Epithelial cell of esophagus (primary cell): ENCODE data around the gene PGM2.
A peak's percentile ranks its signal among the peaks of the same experiment; 100 is the strongest.

Source experiments
- DNase-seq: peaks from one replicate; pipeline ENCODE4 v3.0.0; 2010; ENCODE audit warnings: low read depth
- H3K4me3 ChIP-seq: 2 replicates; pipeline ENCODE4 v1.5.1; 2011; ENCODE audit warnings: mild to moderate bottlenecking, low read length, control low read depth
- TF ChIP-seq, protein P1 (sequence below): IDR thresholded peaks from 2 replicates; pipeline ENCODE4 v1.5.1; 2011; ENCODE audit warnings: low read depth, mild to moderate bottlenecking, low read length, control low read depth, inconsistent platforms; ENCODE audit not compliant: insufficient read depth; ENCODE audit errors: missing control alignments

The PGM2 gene

DNA sequence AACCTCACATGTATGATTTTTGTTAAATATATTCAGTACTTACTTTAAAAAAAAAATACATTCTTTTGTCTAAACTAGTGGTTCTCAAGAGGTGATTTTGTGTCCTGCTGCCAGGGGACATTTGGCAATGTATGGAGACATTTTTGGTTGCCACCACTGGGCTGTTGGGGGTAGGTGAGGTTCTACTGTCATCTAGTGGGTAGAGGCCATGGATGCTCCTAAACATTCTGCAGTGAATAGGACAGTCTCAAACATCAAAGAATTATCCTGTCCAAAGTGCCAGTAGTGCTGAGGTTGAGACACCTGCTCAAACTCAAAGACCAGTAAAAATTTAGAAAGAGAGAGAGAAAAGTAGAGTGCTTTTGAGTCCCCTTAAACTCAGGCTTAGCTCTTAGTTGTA, 32.9 kb upstream of the PGM2 start:
- no peak overlapping the region for H3K4me3 ChIP-seq
- TF ChIP-seq, protein P1, sequence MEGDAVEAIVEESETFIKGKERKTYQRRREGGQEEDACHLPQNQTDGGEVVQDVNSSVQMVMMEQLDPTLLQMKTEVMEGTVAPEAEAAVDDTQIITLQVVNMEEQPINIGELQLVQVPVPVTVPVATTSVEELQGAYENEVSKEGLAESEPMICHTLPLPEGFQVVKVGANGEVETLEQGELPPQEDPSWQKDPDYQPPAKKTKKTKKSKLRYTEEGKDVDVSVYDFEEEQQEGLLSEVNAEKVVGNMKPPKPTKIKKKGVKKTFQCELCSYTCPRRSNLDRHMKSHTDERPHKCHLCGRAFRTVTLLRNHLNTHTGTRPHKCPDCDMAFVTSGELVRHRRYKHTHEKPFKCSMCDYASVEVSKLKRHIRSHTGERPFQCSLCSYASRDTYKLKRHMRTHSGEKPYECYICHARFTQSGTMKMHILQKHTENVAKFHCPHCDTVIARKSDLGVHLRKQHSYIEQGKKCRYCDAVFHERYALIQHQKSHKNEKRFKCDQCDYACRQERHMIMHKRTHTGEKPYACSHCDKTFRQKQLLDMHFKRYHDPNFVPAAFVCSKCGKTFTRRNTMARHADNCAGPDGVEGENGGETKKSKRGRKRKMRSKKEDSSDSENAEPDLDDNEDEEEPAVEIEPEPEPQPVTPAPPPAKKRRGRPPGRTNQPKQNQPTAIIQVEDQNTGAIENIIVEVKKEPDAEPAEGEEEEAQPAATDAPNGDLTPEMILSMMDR, result peak; percentile 81
- peak; percentile 24 for DNase-seq

- peak; percentile 25 for DNase-seq
- TF ChIP-seq, protein P1, result no peak
- H3K4me3 ChIP-seq, result no peak overlapping the region
These were observed 32.4 kb upstream of the PGM2 start for GRCh38 chr4:37794056-37794455.

DNA sequence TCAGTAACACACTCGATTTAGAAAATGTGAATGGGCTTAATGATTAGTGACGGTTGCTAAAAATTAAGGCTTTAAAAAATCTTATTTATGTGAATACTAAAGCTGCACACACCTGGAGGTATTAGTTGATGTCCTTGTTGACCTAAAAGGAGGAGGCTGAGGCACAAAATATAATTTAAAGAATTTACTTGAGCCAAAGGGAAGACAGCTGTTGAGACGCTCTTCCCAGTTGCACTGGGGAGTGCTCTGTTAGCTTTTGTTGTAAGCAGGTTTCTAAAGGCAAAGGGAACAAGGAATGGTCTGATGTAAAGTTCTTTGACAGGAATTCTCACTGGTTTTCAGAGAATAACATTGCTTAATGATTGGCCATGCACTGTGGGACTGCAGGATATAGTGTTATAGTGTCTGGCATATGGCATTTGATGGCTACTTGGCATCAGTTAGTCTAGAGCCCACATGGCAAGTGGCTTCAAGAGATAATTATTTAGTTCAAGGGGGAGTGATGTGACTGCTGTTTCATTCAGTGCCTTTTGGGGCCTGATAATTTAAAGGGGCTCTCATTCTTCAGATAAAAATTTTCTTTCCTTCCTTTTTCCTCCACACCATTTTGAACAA, 30.8 kb upstream of the PGM2 start:
- no peak for DNase-seq
- TF ChIP-seq, protein P1, result no peak
- H3K4me3 ChIP-seq, result no peak overlapping the region

DNA sequence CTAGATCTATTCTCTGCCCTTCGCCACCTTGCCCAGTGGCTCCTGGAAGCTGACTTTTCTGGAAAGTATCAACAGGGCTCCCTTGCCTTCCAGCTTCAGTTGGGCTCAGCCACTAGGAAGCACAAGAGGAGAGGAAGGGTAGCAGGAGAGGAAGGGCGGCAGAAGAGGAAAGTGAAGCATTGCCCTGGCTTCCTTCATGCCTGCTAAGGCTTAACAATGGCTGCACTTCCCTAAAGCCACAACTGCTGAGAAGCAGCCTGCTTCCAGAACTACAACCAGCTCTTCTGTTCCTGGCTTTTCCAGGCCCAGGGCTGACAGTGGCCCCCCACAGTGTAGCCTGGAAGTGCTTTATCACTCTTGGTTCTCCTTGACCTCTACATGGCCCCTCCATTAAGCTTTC, 29.1 kb upstream of the PGM2 start:
- TF ChIP-seq, protein P1, result no peak
- H3K4me3 ChIP-seq, result no peak overlapping the region
- DNase-seq, result no peak

- TF ChIP-seq, protein P1, result no peak
- H3K4me3 ChIP-seq, result no peak overlapping the region
- DNase-seq, result no peak
These were observed 28.6 kb upstream of the PGM2 start for GRCh38 chr4:37797923-37798322.

- H3K4me3 ChIP-seq, result no peak overlapping the region
- peak; percentile 4 for DNase-seq
- TF ChIP-seq, protein P1, result no peak
These were observed 27.9 kb upstream of the PGM2 start for GRCh38 chr4:37798616-37799015.

- TF ChIP-seq, protein P1, result no peak
- H3K4me3 ChIP-seq, result no peak overlapping the region
- DNase-seq, result no peak
These were observed 26.4 kb upstream of the PGM2 start for GRCh38 chr4:37799941-37800554.
